Measurements from ENCODE around the gene OSER1. TPM values are rescaled to one million over a fixed set of nuclear protein-coding genes. Genes with fewer than 3 reads are reported as not detected.
A peak's percentile ranks its signal among the peaks of the same experiment; 100 is the strongest.
"Not testable (repeated sequence)": the region's sequence is repeated elsewhere in the genome, so short reads cannot be mapped to it uniquely, and the experiment has no call there.

Gene OSER1
- total RNA-seq, 1 experiment from 2014 or later = 35.7 TPM

GRCh38 chr20:44190197-44190852 is 20.2 kb downstream of the OSER1 start:
- H2BK5ac ChIP-seq (ENCODE audit: insufficient read length, low read length); H3K79me1 ChIP-seq (ENCODE audit: insufficient read depth, low read depth, low read length, poor library complexity, severe bottlenecking); H2AFZ ChIP-seq (ENCODE audit: low read length); H3K9me3 Mint-ChIP-seq; H3K9me3 ChIP-seq (ENCODE audit: control insufficient read depth, low read depth, low read length); H3K9ac ChIP-seq (ENCODE audit: extremely low read depth, insufficient read length, low read length); H3K23ac ChIP-seq (ENCODE audit: insufficient read length, low read depth, low read length); H3K18ac ChIP-seq (ENCODE audit: insufficient read length, low read depth, low read length); H4K5ac ChIP-seq (ENCODE audit: insufficient read length, low read depth, low read length); H3K36me3 Mint-ChIP-seq (ENCODE audit: insufficient read depth in 1 of 3, low read depth in 3 of 3); H3K14ac ChIP-seq (ENCODE audit: insufficient read depth, low read length); H4K20me1 ChIP-seq (ENCODE audit: control insufficient read depth, insufficient read depth, insufficient read length); H3K4me2 ChIP-seq (ENCODE audit: insufficient read depth, insufficient read length, low read length); H3K4ac ChIP-seq (ENCODE audit: low read depth, low read length); H3T11ph ChIP-seq (ENCODE audit: low read length); H4K91ac ChIP-seq (ENCODE audit: insufficient read length, low read depth, low read length); H2AK5ac ChIP-seq (ENCODE audit: insufficient read length, low read length); H2BK12ac ChIP-seq (ENCODE audit: insufficient read length, low read depth, low read length); H4K8ac ChIP-seq (replicated peaks; ENCODE audit: insufficient read length, low read depth, low read length); H2BK120ac ChIP-seq (ENCODE audit: low read depth, low read length, poor library complexity, severe bottlenecking); H3K27me3 ChIP-seq (ENCODE audit: insufficient read depth, low read length); H3K4me3 Mint-ChIP-seq; H3K27ac Mint-ChIP-seq; H3K23me2 ChIP-seq (ENCODE audit: insufficient read length, low read depth, low read length, poor library complexity, severe bottlenecking); H3K4me1 ChIP-seq (ENCODE audit: insufficient read depth, low read length); H2BK15ac ChIP-seq (ENCODE audit: low read depth, low read length); H2BK20ac ChIP-seq (ENCODE audit: low read depth, low read length, poor library complexity, severe bottlenecking); H3K56ac ChIP-seq (ENCODE audit: insufficient read length, low read depth, low read length); H3K27ac ChIP-seq (ENCODE audit: insufficient read length, low read depth, low read length); H3K79me2 ChIP-seq (ENCODE audit: insufficient read depth, low read length): not testable (repeated sequence)
- peaks cover 16% of the 10 kb centered on the region for H3K27me3 Mint-ChIP-seq (ENCODE audit: low read depth)
- peaks cover 8 to 15% of the 10 kb centered on the region in 2 experiments for H3K4me1 Mint-ChIP-seq
- WGBS (ENCODE audit: extremely low coverage, insufficient read length, low lambda C conversion rate) = no CpG with 5 or more reads among the region's 15 CpGs
- TF ChIP-seq, protein P1, sequence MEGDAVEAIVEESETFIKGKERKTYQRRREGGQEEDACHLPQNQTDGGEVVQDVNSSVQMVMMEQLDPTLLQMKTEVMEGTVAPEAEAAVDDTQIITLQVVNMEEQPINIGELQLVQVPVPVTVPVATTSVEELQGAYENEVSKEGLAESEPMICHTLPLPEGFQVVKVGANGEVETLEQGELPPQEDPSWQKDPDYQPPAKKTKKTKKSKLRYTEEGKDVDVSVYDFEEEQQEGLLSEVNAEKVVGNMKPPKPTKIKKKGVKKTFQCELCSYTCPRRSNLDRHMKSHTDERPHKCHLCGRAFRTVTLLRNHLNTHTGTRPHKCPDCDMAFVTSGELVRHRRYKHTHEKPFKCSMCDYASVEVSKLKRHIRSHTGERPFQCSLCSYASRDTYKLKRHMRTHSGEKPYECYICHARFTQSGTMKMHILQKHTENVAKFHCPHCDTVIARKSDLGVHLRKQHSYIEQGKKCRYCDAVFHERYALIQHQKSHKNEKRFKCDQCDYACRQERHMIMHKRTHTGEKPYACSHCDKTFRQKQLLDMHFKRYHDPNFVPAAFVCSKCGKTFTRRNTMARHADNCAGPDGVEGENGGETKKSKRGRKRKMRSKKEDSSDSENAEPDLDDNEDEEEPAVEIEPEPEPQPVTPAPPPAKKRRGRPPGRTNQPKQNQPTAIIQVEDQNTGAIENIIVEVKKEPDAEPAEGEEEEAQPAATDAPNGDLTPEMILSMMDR (conservative IDR thresholded peaks at IDR 0.05) = peak; percentile 86
- peak; percentile 65 for DNase-seq
